Measurements from ENCODE around the gene ATXN7L1.
"Not testable (repeated sequence)": the region's sequence is repeated elsewhere in the genome, so short reads cannot be mapped to it uniquely, and the experiment has no call there.

Gene ATXN7L1

DNA sequence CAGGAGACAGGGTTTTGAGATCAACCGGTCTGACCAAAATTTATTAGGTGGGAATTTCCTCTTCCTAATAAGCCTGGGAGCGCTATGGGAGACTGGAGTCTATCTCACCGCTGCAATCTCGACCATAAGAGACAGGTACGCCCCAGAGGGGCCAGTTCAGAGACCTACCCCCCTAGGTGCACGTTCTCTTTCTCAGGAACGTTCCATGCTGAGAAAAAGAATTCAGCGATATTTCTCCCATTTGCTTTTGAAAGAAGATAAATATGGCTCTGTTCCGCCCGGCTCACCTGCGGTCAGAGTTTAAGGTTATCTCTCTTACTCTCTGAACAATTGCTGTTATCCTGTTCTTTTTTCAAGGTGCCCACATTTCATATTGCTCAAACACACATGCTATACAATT lies 179.2 kb downstream of the ATXN7L1 start:
- DNase-seq: not testable (repeated sequence)

DNA sequence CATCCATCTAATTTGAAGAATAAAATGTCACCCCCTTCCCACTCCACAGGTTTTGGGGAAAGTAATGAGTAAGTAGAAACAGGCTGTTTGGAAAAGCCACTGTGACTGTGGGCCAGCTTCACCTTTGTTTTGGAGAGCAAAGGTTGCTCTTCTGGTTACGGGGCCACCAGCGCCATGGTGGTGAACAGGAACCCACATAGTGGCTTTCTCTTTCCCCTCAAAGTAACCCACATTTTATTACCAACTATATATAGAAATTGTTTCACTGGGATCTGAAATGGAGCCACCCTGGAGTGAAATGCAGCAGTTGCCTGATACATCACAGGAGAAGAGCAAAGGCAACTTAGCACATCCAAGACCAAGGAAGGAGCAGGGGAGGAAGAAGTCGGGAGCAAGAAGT lies 182.8 kb downstream of the ATXN7L1 start:
- DNase-seq: no peak

- DNase-seq: peak; percentile 81
Measured at GRCh38 chr7:105691680-105692564, 184.5 kb downstream of the ATXN7L1 start.

DNA sequence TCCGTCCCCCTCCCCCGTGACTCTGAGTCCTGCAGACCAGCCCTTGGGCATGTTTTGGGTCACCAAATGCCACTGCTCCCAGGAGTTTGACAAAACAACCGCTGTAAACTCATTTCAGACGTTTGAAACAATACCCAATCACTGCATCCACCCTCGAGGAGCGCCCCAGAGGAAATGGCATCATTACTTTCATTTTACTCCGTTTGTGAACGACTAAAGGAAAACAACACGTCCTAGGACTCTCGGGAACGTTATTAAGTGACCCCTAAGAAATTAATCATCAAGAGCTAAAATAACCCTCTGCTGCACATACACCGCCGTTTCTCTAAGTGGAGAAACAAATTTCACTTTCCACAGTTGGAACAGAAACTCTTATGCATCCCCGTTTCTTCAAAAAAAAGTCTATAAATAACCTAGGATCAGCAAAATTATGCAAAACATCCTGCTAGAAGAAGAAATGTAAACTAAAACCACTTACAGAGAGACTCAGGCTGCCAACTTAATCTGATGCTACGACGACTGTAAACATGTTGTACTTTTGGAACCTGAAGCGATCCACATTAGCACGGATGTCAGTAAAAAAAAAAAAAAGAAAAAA lies 185.2 kb downstream of the ATXN7L1 start:
- no peak for DNase-seq

GRCh38 chr7:105690325-105690945 lies 186.0 kb downstream of the ATXN7L1 start:
- no peak for DNase-seq

- DNase-seq: no peak
Measured at GRCh38 chr7:105689067-105689819, 187.2 kb downstream of the ATXN7L1 start.

- DNase-seq: no peak
Measured at GRCh38 chr7:105688617-105689016, 187.8 kb downstream of the ATXN7L1 start.

- no peak for DNase-seq
Measured at GRCh38 chr7:105685161-105685560, 191.2 kb downstream of the ATXN7L1 start.

DNA sequence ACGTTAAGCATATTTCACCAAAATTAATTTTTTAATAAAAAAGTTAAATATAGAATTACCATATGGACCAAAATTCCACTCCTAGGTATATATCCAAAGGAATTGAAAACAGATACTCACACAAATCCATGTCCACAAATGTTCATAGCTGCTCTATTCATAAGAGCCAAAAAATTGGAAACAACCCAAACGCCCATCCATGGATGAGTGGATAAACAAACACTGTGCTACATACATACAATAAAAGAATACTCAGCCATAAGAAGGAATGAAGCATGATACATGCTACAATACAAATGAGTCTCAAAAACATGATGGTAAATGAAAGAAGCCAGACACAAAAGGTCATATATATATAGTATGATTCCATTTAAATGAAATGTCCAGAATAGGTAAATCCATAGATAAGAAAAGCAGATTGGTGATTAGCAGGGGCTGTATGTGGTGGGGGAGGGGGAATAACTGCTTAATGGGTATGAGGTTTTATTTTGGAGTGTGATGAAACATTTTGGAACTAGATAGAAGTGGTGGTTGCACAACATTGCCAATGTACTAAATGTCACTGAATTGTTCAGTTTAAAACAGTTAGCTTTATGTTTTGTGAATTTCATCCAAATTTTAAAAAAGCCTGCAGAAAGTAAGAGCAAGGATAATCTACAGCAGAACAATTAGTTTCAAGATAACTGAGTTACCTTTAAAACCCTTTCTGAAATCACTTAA lies 193.9 kb downstream of the ATXN7L1 start:
- no peak for DNase-seq

- DNase-seq: no peak
Measured at GRCh38 chr7:105680505-105681187, 195.8 kb downstream of the ATXN7L1 start.

DNA sequence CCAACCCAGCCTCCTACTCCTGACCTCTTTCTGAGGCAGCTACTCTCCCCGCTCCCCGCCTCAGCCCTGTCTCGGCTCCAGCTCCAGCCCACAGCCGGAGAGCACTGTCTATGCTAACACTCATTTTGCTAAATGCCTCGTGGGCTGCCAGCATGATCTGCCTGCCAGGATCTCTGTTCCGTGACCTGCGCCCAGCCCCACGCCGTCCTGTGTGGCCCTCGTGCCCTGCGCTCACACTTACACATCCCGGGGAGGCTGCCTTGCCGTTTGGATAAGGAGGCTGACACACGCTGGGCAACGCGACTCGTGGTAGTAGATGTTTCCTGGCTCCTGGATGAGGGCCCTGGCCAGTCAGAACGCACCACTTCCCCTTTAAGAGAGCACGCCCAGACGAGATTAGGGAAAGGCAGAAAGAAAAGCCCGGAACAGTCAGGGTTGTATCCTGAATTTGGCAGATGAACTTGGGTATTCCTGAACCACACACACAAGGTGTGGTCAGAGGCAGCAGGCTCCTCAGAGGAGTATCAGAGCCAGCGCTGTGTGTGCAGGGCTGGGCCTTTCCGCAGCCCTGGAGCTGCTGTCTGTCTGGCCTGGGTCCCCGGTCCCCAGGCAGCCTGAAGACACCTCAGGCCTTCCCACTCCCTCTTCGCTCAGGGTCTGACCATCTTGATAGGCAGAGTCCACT lies 197.4 kb downstream of the ATXN7L1 start:
- DNase-seq: no peak

DNA sequence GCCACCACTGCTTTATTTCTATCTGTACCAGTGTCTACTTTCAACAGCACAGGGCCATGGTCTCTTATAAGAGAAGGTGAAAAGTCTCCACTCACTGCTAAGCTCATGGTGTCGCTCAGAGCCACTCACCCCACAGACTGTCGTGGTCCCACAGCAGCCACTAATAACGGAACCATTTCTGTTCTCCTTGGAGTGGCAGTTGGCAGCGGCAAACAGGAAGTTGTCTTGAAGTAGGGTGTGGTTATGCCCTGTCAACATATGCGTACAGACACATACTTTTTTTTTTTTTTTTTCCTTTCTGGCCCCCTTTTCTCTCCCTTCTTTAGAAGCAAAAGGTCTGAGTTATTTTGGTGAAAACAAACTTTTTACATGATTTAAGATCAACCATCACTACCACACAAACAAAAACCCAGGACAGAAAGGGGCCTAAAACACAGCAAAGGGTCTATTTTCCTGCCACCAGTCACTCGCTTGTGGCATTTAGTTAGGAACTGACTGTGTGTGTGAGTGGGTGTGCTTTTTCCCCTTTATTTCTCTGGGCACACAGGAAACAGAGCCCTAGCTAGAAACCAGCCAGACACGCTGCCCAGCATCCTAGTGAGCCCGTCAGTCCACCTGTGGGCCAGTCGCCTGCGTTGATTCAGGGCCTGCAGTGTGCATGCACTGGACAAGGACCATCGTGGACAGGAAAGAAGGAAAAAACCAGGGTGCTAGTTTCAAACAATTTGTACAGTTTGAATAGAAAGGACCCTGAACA lies 198.4 kb downstream of the ATXN7L1 start:
- DNase-seq: peak; percentile 61

DNA sequence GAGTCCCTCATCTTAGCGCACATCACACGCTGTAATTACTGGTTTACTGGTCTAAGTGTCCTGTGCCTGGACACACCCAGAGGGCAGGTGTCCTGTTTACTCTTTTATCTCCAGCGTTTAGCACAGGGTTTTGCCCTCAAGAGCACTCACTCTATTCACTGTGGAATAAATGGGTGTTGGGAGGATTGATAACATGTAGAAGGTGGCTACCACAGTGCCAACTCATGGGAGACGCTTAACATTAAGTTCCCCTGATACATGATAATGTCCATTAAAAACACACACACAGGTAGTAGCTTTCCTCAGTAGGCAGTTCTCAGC lies 199.0 kb downstream of the ATXN7L1 start:
- no peak for DNase-seq

DNA sequence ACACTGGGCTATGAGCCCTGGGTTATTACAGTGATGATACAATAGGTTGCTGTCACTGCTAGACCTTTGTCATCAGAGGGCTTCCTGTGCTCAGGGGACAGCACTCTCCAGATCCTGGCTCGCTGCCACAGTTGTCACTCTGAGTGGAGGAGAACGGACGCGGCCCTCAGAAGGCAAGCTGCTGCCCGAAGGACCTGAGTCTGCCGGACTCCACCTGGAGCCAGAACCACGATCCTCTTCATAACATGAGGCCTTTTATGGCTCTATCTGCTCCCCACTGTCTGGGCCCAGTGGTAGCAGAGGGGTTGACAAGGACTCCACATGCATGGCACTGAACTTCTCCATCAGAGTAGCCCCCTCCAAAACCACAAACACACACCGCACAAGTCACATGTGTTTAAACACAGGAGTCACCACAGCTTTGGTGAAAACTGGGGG lies 200.4 kb downstream of the ATXN7L1 start:
- peak; percentile 64 for DNase-seq

GRCh38 chr7:105674200-105674920 lies 202.0 kb downstream of the ATXN7L1 start:
- no peak for DNase-seq

GRCh38 chr7:105673367-105674084 lies 202.9 kb downstream of the ATXN7L1 start:
- no peak for DNase-seq

DNA sequence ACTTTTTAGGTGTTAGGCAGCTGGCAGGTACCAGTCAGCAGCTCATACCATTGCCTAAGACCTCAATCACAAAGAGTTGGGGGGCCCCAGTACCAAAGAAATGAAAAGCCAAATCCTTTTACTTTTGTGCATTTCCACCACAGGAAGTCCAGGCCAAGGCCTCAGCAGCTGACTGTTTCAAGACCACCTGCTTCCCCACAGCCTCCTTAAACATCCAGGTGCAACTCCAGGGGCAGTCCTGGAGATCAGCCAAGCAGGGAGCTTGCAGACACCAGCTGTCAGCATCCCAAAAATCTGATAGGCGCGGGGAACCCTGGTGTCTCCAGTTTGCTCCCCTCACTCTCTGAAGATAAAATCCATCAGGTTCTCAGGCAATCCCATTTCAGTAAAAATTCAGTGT lies 203.6 kb downstream of the ATXN7L1 start:
- no peak for DNase-seq

DNA sequence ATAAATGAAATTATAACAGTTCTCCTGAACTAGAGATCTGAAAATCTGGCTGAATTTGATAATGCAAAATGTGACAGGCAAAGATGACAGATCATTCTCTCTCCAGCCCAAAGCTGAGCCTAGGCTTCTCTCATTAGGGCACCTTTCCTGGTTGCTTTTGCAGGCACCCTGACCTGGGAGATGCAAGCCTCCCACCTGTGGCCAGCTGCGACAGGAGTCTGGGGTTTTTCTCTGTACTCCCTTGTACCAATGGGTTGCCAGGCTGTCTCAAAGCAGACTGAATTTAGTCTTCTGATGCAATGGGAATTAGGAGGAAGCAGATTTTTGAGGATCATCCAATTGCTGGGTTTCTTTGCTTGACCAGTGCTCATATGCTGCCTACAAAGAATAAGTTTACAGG lies 210.1 kb downstream of the ATXN7L1 start:
- no peak for DNase-seq

- no peak for DNase-seq
Measured at GRCh38 chr7:105665684-105666083, 210.7 kb downstream of the ATXN7L1 start.
